Endothelial cell of umbilical vein (primary cell): ENCODE measurements around the gene DDHD1.

Experiments
- EZH2 ChIP-seq: IDR thresholded peaks from 2 replicates; pipeline ENCODE4 v1.6.1; 2012; ENCODE audit warnings: borderline replicate concordance, low read depth, mild to moderate bottlenecking, moderate library complexity, low read length, inconsistent platforms; ENCODE audit not compliant: severe bottlenecking
- FOS ChIP-seq: IDR thresholded peaks from 2 replicates; pipeline ENCODE4 v1.6.1; 2011; ENCODE audit warnings: mild to moderate bottlenecking, low read length, moderate library complexity, borderline replicate concordance; ENCODE audit not compliant: insufficient read depth
- GATA2 ChIP-seq: IDR thresholded peaks from 2 replicates; pipeline ENCODE4 v1.7.0; 2011; ENCODE audit warnings: low read depth, mild to moderate bottlenecking, moderate library complexity, mixed read lengths, low read length; ENCODE audit not compliant: insufficient read length, insufficient read depth
- JUN ChIP-seq: IDR thresholded peaks from 2 replicates; pipeline ENCODE4 v1.6.1; 2011; ENCODE audit warnings: borderline replicate concordance, low read depth; ENCODE audit not compliant: insufficient read length, insufficient read depth
- MYC ChIP-seq: IDR thresholded peaks from one replicate; pipeline ENCODE4 v1.6.1; 2011; ENCODE audit warnings: mild to moderate bottlenecking, low read depth, low read length
- POLR2A ChIP-seq: IDR thresholded peaks from 2 replicates; pipeline ENCODE4 v1.6.1; 2012; ENCODE audit warnings: low read depth, mild to moderate bottlenecking, control low read depth, low read length
- POLR2AphosphoS5 ChIP-seq: IDR thresholded peaks from 2 replicates; pipeline ENCODE4 v1.6.1; 2012; ENCODE audit warnings: low read depth, mild to moderate bottlenecking, control low read depth, low read length, moderate library complexity; ENCODE audit not compliant: insufficient read depth
- TF ChIP-seq, protein P1 (sequence below), 2 donors: IDR thresholded peaks; 1 replicate in 1 of 2; 2 replicates in 1 of 2; pipeline ENCODE4 v1.5.1; 2011; ENCODE audit warnings: low read length in 2 of 2, mild to moderate bottlenecking in 2 of 2, moderate library complexity in 2 of 2, control low read depth in 1 of 2, inconsistent platforms in 1 of 2, low read depth in 1 of 2; ENCODE audit not compliant: insufficient read depth in 1 of 2; ENCODE audit errors: extremely low read depth in 1 of 2
- TF ChIP-seq, protein P2 (sequence below): IDR thresholded peaks from 2 replicates; pipeline ENCODE4 v1.6.1; 2011; ENCODE audit not compliant: insufficient read depth, insufficient read length

DNA sequence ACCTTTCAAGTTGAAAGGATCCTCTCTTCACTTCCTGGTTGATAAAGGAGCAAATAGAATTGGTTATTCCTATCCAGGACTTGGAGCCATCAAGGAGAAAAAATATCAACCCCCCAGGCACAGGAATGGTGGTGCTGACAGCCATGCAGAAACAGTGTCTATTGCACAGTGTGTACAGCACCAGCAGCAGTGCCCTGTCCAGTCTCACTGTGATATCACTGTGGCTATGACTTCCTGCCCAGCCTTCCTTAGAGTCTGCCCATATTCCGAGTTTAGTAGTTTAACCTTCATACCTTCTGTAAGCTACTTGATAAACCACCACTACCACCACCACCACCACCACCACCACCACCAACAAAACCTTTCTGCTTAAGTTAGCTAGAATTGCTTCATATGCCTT, 157.1 kb downstream of the DDHD1 start:
- TF ChIP-seq, protein P1, sequence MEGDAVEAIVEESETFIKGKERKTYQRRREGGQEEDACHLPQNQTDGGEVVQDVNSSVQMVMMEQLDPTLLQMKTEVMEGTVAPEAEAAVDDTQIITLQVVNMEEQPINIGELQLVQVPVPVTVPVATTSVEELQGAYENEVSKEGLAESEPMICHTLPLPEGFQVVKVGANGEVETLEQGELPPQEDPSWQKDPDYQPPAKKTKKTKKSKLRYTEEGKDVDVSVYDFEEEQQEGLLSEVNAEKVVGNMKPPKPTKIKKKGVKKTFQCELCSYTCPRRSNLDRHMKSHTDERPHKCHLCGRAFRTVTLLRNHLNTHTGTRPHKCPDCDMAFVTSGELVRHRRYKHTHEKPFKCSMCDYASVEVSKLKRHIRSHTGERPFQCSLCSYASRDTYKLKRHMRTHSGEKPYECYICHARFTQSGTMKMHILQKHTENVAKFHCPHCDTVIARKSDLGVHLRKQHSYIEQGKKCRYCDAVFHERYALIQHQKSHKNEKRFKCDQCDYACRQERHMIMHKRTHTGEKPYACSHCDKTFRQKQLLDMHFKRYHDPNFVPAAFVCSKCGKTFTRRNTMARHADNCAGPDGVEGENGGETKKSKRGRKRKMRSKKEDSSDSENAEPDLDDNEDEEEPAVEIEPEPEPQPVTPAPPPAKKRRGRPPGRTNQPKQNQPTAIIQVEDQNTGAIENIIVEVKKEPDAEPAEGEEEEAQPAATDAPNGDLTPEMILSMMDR (IDR thresholded peaks at IDR 0.05; ENCODE audit: extremely low read depth in 1 of 2, insufficient read depth in 1 of 2, low read depth in 1 of 2, low read length in 2 of 2) = no peak
- TF ChIP-seq MYC (no peak), POLR2A (no peak), FOS (no peak), POLR2AphosphoS5 (no peak), EZH2 (no peak), GATA2 (no peak), JUN (no peak)
- TF ChIP-seq, protein P2, sequence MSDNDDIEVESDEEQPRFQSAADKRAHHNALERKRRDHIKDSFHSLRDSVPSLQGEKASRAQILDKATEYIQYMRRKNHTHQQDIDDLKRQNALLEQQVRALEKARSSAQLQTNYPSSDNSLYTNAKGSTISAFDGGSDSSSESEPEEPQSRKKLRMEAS = no peak
